ENCODE measurements around the gene SEC22A. TPM values are rescaled to one million over a fixed set of nuclear protein-coding genes. Genes with fewer than 3 reads are reported as not detected.
A peak's percentile ranks its signal among the peaks of the same experiment; 100 is the strongest.

SEC22A gene
- total and polyA plus RNA-seq, 12 donors = 2.9 to 13.6 (median 10.0) TPM

- ATAC-seq = no peak
Observed at GRCh38 chr3:123285931-123286307, 84.2 kb downstream of the SEC22A start.

GRCh38 chr3:123286308-123287023 lies 84.7 kb downstream of the SEC22A start:
- intact Hi-C loops (cut with DNase I) = no loop called here
- H3K9me3 ChIP-seq = no peaks in the 10 kb centered on the region
- H3K4me1 ChIP-seq = peaks cover 0 to 29% (median 5%) of the 10 kb centered on the region in 9 donors
- no peaks in the 10 kb centered on the region for H3K27me3 ChIP-seq
- peak in 7 of 8 donors; percentile 6 to 50 (median 43) for ATAC-seq
- peak in 1 of 2 donors; percentile 44 for DNase-seq
- no peak overlapping the region for H3K27ac ChIP-seq
- WGBS, 2 donors = 79% methylated on average over 16 of the region's 16 CpGs
- peak; percentile 17 to 72 (median 56) for TF ChIP-seq CTCF (IDR thresholded peaks at IDR 0.05)
- peaks cover 0 to 94% (median 4%) of the 10 kb centered on the region in 9 donors for H3K36me3 ChIP-seq
- H3K4me3 ChIP-seq = no peak overlapping the region

More at GRCh38 chr3:123285931-123286307, 84.2 kb downstream of the SEC22A start:
- no peaks in the 10 kb centered on the region for H3K9me3 ChIP-seq
- 72 to 76% methylated on average over 4 of the region's 4 CpGs for WGBS, 2 donors
- intact Hi-C loops (cut with DNase I) = no loop called here
- no peak for DNase-seq
- H3K4me1 ChIP-seq = peaks cover 0 to 26% (median 5%) of the 10 kb centered on the region in 9 donors
- no peaks in the 10 kb centered on the region for H3K27me3 ChIP-seq
- H3K36me3 ChIP-seq = peaks cover 0 to 92% (median 4%) of the 10 kb centered on the region in 9 donors
- no peak overlapping the region for H3K27ac ChIP-seq
- H3K4me3 ChIP-seq = no peak overlapping the region
- TF ChIP-seq CTCF (IDR thresholded peaks at IDR 0.05) = no peak

- H3K4me3 ChIP-seq = no peak overlapping the region
- H3K36me3 ChIP-seq = peaks cover 0 to 94% (median 4%) of the 10 kb centered on the region in 9 donors
- H3K27ac ChIP-seq = no peak overlapping the region
- TF ChIP-seq CTCF (IDR thresholded peaks at IDR 0.05) = no peak
- ATAC-seq (no peak), DNase-seq (no peak)
- no peaks in the 10 kb centered on the region for H3K27me3 ChIP-seq
- 87 to 90% methylated on average over 14 of the region's 14 CpGs for WGBS, 2 donors
- H3K9me3 ChIP-seq = no peaks in the 10 kb centered on the region
- intact Hi-C loops (cut with DNase I) = no loop called here
- H3K4me1 ChIP-seq = peaks cover 0 to 29% (median 5%) of the 10 kb centered on the region in 9 donors
Observed at GRCh38 chr3:123287051-123287961, 85.6 kb downstream of the SEC22A start.

GRCh38 chr3:123287962-123288302 lies 86.2 kb downstream of the SEC22A start:
- Histone ChIP-seq H3K4me3 (no peak overlapping the region), H3K9me3 (no peaks in the 10 kb centered on the region), H3K27me3 (no peaks in the 10 kb centered on the region), H3K4me1 (peaks cover 0 to 29% (median 5%) of the 10 kb centered on the region in 9 donors), H3K36me3 (peaks cover 0 to 90% (median 4%) of the 10 kb centered on the region in 9 donors), H3K27ac (no peak overlapping the region)
- DNase-seq = no peak
- WGBS, 2 donors = 76% methylated on average over 6 of the region's 6 CpGs
- ATAC-seq = no peak
- no peak for TF ChIP-seq CTCF (IDR thresholded peaks at IDR 0.05)
- intact Hi-C loops (cut with DNase I) = no loop called here
